Thoracic aorta (tissue), 2 donors: ENCODE measurements around the gene AXIN2. TPM values are rescaled to one million over a fixed set of nuclear protein-coding genes. Genes with fewer than 3 reads are reported as not detected.

Source experiments
- ATAC-seq: fragments of 150-250 bp; one replicate; pipeline ENCODE4 v1.8.0; 2017; ENCODE audit warnings: low read depth; ENCODE audit not compliant: insufficient number of reproducible peaks, low FRiP score
- DNase-seq: peaks from one replicate; pipeline ENCODE4 v3.0.0-alpha.2; 2020; ENCODE audit warnings: low spot score
- H3K27ac ChIP-seq, 2 donors: fragments of 200-600 bp; sonication (generic); 1 replicate in 1 of 2; 2 replicates in 1 of 2; pipeline ENCODE4 v1.5.1; 2016; ENCODE audit warnings: mild to moderate bottlenecking in 2 of 2, moderate library complexity in 2 of 2
- H3K27me3 ChIP-seq: fragments of 200-600 bp; sonication (generic); replicated peaks from 2 replicates; pipeline ENCODE4 v1.6.0; 2016; ENCODE audit warnings: mild to moderate bottlenecking; ENCODE audit not compliant: insufficient read depth
- H3K36me3 ChIP-seq: fragments of 200-600 bp; sonication (generic); one replicate; pipeline ENCODE4 v1.5.1; 2016
- H3K4me1 ChIP-seq, 2 donors: fragments of 200-600 bp; sonication (generic); 1 replicate in 1 of 2; 2 replicates in 1 of 2; pipeline versions ENCODE4 v1.5.1 to v1.6.0; 2016; ENCODE audit warnings: low read depth in 2 of 2, mild to moderate bottlenecking in 1 of 2; ENCODE audit not compliant: control insufficient read depth in 1 of 2
- H3K4me3 ChIP-seq: fragments of 200-600 bp; sonication (generic); 2 replicates; pipeline ENCODE4 v1.5.1; 2016; ENCODE audit warnings: mild to moderate bottlenecking
- H3K9me3 ChIP-seq: fragments of 200-600 bp; sonication (generic); 2 replicates; pipeline ENCODE4 v1.5.1; 2016
- total RNA-seq, 2 donors: library from RNA; depleted of rRNA; stranded (reverse); fragments of >200 nt; gene quantifications; one replicate each; pipeline versions ENCODE4 v1.1.0 to v1.2.3, GENCODE V29; 2016
- TF ChIP-seq, protein P1 (sequence below): fragments of 200-600 bp; sonication (generic); IDR thresholded peaks from one replicate; pipeline ENCODE4 v1.5.1; 2019; ENCODE audit warnings: antibody characterized with exemption

Gene AXIN2
- total RNA-seq, 2 donors from 2014 or later = 24.9 to 27.4 TPM

- peaks cover 5 to 13% of the 10 kb centered on the region in 2 donors for H3K4me1 ChIP-seq
- DNase-seq (no peak), ATAC-seq (no peak)
- H3K9me3 ChIP-seq = no peaks in the 10 kb centered on the region
- H3K27me3 ChIP-seq = no peaks in the 10 kb centered on the region
- H3K27ac ChIP-seq = no peak overlapping the region
- no peaks in the 10 kb centered on the region for H3K36me3 ChIP-seq
- TF ChIP-seq, protein P1, sequence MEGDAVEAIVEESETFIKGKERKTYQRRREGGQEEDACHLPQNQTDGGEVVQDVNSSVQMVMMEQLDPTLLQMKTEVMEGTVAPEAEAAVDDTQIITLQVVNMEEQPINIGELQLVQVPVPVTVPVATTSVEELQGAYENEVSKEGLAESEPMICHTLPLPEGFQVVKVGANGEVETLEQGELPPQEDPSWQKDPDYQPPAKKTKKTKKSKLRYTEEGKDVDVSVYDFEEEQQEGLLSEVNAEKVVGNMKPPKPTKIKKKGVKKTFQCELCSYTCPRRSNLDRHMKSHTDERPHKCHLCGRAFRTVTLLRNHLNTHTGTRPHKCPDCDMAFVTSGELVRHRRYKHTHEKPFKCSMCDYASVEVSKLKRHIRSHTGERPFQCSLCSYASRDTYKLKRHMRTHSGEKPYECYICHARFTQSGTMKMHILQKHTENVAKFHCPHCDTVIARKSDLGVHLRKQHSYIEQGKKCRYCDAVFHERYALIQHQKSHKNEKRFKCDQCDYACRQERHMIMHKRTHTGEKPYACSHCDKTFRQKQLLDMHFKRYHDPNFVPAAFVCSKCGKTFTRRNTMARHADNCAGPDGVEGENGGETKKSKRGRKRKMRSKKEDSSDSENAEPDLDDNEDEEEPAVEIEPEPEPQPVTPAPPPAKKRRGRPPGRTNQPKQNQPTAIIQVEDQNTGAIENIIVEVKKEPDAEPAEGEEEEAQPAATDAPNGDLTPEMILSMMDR = no peak
- no peak overlapping the region for H3K4me3 ChIP-seq
Observed at GRCh38 chr17:65589321-65589720, 27.9 kb upstream of the AXIN2 start.

GRCh38 chr17:65588181-65588808 lies 26.8 kb upstream of the AXIN2 start:
- Histone ChIP-seq H3K36me3 (no peaks in the 10 kb centered on the region), H3K9me3 (no peaks in the 10 kb centered on the region), H3K4me1 (peaks cover 10 to 23% of the 10 kb centered on the region in 2 donors), H3K27ac (no peak overlapping the region), H3K27me3 (no peaks in the 10 kb centered on the region), H3K4me3 (no peak overlapping the region)
- DNase-seq = no peak
- ATAC-seq = no peak
- TF ChIP-seq, protein P1 = no peak

GRCh38 chr17:65587534-65588180 lies 26.2 kb upstream of the AXIN2 start:
- Histone ChIP-seq H3K36me3 (no peaks in the 10 kb centered on the region), H3K27me3 (no peaks in the 10 kb centered on the region), H3K4me1 (peaks cover 10 to 24% of the 10 kb centered on the region in 2 donors), H3K4me3 (no peak overlapping the region), H3K27ac (no peak overlapping the region), H3K9me3 (no peaks in the 10 kb centered on the region)
- TF ChIP-seq, protein P1 = no peak
- no peak for DNase-seq
- ATAC-seq = no peak

GRCh38 chr17:65586899-65587298 lies 25.5 kb upstream of the AXIN2 start:
- Histone ChIP-seq H3K4me1 (peaks cover 10 to 24% of the 10 kb centered on the region in 2 donors), H3K36me3 (no peaks in the 10 kb centered on the region), H3K27ac (no peak overlapping the region), H3K4me3 (no peak overlapping the region), H3K9me3 (no peaks in the 10 kb centered on the region), H3K27me3 (no peaks in the 10 kb centered on the region)
- DNase-seq (no peak), ATAC-seq (no peak)
- TF ChIP-seq, protein P1 = no peak

GRCh38 chr17:65584604-65585521 lies 23.4 kb upstream of the AXIN2 start:
- H3K4me3 ChIP-seq = no peak overlapping the region
- H3K27me3 ChIP-seq = no peaks in the 10 kb centered on the region
- TF ChIP-seq, protein P1 = no peak
- no peaks in the 10 kb centered on the region for H3K9me3 ChIP-seq
- peaks cover 10 to 24% of the 10 kb centered on the region in 2 donors for H3K4me1 ChIP-seq
- H3K27ac ChIP-seq = peak overlapping the region; percentile 52 to 53
- H3K36me3 ChIP-seq = no peaks in the 10 kb centered on the region
- no peak for DNase-seq
- ATAC-seq = no peak
